NCI-H2171 treated with DMSO at 0.1 percent for 48 hours (cell line): ENCODE results near the gene NTHL1.

Experiments used
- DNase-seq: peaks from one replicate; lab custom pipeline; 2025; lab: John Stamatoyannopoulos, UW

The NTHL1 gene

DNA sequence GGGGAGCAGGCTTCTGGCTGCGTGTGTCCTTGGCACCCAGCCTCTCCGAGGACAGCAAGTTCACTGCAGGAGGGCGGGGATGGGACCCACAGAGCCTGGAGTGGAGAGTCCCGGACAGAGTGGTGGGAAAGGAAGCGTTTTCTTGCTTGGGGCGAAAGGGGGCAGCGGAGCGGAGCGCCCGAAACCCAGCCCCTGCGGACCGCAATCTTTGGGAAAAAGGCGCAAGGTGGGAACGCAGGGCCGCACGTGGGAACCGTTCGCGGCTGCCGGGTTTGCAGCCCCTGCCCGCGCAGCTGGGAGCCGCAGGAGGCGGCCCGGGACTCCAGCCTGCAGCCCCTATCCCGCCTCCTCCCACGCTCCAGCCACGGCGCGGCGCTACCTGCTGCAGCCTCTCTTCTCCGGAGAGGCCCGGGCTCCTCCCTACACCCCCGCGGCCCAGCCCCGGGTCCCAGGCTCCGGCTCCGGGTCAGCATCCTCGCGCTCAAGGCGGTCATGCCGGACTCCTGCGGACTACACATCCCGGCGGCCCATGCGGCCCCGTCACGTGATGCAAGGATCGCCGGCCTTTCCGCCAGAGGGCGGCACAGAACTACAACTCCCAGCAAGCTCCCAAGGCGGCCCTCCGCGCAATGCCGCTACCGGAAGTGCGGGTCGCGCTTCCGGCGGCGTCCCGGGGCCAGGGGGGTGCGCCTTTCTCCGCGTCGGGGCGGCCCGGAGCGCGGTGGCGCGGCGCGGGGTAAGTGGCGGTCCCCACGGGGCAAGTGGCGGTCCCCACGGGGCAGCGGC lies at the start of gene NTHL1, which contains the start of gene TSC2:
NTHL1 (minus strand) TSS at position 505 of the 786 bp plus-strand sequence; CDS start at position 494, 11 bp downstream.
TSC2 (plus strand) TSS at position 656 of the 786 bp plus-strand sequence. CDS start 631 bp downstream, outside the sequence.
- DNase-seq, result peak; percentile 94

DNA sequence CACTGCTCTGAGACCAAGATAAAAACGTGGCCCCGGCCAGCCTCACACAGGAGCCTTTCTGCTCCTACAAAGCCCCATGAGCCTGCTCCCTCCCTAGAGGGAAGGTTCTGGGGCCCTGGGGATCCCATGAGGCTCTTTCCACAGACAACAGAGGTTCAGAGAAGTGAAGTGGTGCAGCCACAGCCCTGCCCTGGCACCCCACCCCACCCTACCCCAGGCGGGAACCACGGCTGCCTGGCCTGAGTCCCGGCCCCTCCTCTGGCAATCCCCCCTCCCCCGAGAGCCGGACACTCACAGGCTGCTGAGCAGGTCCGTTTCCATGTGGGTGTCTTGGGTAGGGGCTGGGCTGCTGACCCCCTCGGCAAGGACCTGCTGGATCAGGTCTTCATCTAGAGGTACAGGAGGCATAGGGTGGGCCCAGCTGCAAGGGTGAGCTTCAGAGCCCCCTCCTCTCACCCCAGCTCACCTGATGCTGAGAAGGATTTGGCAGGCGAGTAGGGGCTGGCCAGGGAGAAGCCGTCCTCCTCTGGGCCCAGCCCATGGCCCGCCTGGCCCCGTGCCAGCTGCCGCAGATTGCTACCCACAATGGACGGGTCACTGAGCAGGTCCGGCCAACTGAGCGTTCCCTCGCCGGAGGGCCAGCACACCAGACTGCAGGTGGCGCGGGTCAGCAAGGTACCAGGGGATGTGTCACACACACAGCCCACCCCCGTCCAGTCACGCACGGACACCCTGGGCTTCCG lies 49.4 kb upstream of the NTHL1 start:
- DNase-seq, result no peak

DNA sequence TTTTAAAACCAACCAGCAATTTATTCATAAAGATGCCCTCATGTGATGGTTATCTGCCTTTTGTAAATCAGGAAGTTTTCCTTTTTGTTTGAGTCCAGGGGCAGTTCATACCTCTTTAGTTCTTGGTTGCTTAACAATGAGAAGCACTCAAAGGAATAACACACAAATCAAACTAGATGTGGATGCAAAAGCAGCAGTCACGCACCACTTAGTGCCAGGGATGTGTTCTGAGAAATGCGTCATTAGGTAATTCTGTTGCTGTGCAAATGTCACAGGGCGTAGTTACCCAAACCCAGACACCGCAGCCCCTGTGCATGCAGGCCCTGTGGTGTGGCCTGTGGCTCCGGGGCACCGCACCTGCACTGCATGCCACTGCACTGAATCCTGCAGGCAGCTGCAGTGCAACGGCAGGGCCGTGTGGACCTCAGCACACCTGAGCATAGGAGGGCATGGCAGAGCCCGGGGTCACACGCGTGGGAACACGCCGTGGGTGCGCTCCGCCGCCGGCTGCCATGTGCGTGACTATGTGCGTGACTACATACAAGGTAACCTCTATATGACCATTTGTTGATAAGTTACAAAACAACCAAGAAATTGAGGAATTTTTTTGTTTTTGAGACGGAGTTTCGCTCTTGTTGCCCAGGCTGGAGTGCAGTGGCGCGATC lies 48.4 kb upstream of the NTHL1 start:
- DNase-seq, result no peak

DNA sequence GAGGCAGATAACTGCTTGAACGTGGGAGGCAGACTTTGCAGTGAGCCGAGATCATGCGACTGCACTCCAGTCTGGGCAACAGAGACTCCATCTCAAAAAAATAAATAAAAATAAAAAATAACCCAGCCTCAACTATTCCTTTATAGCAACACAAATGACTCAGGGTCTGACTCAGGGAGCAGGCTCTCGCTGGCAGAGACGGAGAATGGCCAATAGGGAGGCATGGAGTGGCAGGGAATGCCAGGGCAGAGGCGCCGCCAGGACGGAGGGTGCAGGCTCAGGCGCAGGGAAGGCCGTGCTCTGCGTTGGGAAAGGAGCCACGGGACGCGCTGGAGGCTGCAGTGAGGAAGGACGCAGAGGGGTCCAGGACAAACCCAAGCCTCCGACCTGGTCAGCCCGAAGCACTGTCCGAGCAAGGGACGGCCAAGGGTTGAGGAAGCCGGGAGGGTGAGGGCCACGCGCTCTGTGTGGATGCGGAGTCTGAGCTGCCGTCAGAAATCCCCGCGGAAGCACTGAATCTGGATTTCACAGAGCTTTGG lies 47.8 kb upstream of the NTHL1 start:
- no peak for DNase-seq

DNA sequence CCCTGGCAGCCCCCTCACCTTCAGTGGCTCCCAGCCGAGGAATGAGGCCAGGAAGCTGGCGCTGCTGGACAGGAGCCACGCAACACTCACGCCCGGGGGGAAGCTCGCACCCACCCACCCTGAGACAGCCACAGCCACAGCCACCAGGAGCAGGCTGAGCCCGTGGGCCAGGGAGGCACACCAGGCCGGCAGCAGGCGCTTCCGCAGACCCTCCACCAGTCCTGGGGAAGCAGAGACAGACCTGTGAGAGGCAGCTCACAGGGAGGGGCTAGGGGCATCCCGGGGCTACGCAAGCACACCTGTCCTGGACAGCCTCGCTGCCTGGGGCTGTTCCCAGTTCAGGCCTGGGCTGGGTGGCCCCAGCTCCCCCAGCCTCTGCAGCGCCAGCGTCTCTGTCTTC lies 46.2 kb upstream of the NTHL1 start:
- DNase-seq, result no peak

DNA sequence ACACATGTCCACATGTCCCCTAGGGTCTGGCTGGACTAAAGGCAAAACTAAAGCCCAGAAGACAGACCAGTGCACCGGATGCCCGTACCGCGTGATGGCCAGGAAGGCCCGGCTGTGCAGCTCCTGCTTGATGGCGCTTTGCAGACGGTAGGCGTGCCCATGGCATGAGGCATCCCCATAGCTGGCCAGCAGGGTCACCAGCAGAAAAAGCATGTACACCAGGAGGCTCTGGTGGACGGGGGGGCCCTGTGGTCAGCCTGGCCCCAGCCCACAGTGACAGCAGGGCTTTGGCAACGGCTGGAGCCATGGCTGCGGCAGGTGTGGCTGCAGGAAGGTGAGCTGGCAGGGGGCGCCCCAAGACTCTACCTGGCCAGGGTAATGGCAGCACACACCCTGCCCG lies 45.2 kb upstream of the NTHL1 start:
- DNase-seq, result no peak

DNA sequence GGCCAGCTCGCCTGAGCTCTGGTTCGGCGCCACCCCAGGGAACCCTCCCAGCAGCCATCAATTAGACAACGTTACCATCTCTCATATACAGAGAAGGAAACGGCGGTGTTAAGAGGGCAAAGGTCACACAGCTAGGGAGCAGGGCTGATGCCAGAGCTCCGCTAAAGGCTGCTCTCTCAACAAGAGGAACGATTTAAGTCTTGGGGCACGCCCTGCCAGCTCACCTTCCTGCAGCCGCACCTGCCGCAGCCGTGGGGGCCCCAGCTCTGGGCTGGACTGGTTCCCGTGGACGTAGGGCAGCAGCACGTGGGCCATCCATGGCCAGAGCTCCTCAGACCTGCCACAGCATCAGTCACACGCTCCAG lies 44.6 kb upstream of the NTHL1 start:
- DNase-seq, result no peak

DNA sequence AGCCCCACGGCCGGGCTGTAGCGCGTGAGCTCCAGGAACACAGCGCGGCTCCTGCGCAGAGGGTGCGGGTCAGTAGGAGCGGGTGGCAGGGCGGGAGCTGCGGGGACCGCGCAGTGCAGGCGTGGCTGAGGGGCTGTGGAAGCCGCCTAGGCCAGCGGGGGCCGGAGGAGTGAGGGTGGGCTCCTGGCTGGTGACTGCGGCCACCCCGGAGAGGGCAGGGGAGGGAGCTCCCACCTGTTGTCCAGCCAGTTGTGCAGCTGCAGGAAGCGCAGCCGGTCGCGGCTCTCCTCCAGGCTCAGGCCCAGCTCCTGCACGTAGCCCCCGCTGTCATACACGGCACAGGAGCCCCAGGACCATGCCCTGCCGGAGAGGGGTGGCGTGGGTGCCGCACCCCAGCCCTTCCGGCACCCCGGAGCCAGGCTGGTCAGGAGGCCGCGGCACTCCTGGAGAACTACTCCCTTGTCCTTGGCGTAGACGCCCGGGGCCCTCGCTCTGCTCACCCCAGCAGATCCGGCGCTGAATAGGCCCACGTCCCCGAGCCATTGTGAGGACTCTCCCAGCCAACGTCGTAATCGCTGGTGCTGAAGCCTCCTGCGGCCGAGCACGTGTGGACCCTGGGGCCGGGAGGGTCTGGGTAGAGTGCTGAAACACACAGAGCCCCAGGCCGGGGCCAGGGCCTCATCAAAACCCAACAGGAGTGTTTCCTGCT lies 44.1 kb upstream of the NTHL1 start:
- DNase-seq, result no peak

DNA sequence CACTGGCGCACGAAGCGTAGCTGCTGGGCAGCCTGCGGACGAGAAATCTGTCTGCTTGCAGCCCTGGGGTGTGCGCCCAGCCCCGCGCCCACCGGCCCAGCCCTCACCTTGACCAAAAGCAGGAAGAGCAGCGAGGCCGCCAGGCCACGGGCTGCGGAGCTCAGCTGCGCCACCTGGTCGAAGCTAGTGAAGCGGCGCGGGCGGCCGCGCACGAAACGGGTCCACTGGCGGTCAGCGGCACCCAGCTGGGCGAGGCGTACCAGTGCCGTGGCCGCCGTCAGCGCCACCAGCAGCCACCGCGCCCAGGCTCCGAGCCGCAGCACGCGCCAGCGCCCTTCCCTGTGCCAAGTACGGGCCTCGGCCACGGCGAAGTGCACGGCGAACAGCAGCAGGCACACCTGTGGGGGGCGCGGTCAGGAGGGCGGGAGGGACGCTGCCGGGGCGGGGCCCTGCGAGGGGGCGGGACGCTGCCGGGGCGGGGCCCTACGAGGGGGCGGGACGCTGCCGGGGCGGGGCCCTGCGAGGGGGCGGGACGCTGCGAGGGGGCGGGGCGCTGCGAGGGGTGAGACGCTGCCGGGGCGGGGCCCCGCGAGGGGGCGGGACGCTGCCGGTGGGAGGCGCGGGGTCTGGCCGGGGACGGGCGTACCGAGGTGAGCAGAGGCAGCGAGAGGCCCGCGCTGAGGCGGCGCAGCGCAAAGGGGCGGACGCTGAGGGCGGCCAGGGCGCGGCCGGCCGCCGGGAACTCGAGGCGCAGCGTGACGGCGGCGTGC lies 43.3 kb upstream of the NTHL1 start:
- DNase-seq, result no peak

DNA sequence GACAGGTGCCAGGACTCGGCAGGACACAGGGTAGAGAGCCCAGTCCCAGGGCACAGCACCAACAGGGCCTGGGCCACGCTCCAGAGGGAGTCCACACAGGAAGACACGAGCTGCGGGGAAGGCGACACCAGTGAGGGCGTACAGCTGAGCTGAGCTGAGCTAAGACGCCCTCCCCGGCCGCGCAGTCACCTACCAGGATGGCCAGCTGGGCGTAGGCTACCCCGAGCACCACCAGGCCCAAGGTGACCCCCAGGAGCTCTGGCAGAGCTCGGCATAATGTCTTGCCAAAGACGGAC lies 42.8 kb upstream of the NTHL1 start:
- DNase-seq, result no peak

DNA sequence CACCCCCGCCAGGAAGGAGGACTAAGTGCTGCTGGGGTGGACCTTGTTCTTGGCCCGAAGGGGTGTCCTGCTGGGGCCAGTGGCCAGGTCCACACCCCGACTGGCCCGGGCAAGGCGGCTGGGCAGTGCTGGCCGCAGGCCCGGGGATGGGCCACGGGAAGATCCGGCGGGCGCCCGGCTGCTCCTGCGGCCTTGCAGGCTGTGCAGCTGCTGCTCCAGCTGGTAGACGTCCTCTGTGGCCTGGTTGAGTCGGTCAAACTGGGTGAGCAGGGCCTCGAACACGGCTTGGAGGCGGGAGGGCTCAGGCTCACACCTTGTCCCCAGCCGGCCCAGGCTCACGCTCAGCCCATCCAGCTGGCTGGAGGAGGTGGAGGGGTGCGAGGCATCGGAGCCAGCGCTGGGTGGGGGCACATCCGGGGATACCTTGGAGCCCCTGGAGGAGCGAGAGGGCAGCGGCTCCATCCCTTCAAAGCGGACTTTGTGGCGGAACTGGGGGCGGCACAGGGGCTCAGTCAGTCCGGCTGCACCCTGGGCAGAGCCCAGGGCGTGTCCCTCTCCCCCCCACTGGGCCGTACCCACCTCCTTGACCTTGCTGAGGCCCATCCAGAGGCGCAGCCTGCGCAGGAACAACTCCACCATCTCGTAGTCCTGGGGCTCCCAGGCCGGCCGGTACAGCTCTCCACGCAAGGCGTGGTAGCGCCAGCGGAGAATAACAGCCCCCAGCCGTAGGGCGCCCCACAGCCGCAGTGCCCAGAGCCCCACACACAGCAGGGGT lies 42.3 kb upstream of the NTHL1 start:
- no peak for DNase-seq

DNA sequence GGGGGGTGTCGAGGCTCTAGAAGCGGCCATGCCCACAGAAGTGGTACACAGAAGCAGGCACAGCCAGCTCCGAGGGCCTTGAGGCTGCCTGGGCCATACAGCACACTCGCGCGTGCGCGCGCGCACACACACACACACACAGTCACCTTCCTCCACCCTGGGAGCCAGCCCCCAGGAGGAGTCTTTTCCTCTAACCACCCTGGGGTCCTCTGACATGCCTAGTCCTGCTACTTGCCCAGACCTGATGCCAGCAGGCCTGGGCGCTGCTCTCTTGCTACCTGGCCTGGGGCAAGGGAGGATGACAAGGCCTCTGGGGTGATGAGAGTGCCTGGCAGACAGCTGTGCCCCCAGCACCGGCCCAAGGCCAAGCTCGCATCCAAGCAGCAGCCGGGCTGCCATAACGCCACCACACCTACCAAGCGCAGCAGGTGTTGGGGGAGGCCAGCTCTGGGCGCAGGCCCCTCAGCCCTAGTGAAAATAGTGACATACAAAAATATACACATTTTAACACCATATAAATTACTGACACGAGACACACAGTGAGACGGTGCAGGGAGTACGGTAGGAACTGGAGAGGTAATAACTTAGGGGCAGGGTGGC lies 41.2 kb upstream of the NTHL1 start:
- DNase-seq, result peak; percentile 68

DNA sequence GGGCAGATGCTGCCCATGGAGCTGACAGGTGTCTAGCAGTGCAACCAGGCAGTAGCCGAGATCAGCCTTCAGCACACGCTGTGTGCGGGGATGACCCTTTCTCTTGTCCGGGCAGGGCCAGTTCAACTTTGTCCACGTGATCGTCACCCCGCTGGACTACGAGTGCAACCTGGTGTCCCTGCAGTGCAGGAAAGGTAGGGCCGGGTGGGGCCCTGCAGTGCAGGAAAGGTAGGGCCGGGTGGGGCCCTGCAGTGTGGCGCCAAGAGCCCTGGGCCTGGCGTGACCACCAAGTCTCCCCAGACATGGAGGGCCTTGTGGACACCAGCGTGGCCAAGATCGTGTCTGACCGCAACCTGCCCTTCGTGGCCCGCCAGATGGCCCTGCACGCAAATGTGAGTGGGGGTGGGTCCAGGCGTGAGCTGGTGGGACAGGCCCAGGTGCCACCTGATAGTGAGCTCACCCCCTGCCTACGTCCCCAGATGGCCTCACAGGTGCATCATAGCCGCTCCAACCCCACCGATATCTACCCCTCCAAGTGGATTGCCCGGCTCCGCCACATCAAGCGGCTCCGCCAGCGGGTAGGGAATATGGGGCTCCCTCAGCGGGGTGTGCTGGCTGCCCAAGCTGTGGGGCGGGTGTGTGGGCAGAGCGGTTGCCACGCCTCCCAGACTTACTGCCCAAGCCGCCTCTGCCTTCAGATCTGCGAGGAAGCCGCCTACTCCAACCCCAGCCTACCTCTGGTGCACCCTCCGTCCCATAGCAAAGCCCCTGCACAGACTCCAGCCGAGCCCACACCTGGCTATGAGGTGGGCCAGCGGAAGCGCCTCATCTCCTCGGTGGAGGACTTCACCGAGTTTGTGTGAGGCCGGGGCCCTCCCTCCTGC lies 40.4 kb upstream of the NTHL1 start:
- no peak for DNase-seq

DNA sequence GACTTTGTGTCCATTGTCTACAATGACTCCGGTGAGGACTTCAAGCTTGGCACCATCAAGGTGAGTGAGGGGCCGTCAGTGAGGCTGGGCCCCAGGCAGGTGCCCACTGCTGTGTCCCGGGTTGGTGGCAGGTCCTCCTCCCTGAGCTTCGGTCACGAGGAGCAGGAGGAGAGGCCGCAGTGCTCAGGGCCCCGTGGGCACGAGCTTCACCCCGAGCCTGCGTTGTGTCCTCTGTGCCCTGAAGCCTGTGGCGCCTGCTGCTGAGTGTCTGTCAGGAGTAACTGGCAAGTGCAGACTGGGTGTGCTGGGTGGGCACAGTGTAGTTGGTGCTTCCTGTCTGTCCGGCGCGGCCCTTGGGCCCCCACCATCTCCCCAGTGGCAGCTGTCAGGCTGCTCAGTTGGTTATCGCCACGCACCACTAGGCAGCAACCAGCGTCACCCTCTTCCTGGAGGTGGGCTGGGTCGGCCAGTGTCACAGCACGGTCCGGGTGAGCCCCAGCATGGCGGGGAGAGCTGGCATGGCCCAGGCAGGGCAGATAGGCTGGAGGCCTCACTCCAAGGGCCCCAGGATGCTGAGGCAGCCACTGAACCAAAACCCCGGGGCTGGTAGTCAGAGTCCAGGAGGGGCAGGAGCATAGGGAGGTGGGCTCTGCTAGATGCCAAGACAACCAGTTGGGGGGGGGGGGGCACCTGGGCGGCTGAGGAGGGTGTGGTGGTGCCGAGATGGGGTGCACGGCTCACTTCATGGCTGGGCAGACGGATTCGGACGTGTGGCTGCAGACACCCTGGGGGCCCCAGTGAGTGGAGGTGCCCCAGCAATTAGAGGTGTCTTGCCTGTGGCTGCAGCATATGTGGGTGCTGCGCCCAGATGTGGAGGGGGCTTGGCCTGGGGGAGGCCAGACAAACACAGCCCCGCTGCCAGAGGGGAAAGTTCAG lies 39.4 kb upstream of the NTHL1 start:
- no peak for DNase-seq

DNA sequence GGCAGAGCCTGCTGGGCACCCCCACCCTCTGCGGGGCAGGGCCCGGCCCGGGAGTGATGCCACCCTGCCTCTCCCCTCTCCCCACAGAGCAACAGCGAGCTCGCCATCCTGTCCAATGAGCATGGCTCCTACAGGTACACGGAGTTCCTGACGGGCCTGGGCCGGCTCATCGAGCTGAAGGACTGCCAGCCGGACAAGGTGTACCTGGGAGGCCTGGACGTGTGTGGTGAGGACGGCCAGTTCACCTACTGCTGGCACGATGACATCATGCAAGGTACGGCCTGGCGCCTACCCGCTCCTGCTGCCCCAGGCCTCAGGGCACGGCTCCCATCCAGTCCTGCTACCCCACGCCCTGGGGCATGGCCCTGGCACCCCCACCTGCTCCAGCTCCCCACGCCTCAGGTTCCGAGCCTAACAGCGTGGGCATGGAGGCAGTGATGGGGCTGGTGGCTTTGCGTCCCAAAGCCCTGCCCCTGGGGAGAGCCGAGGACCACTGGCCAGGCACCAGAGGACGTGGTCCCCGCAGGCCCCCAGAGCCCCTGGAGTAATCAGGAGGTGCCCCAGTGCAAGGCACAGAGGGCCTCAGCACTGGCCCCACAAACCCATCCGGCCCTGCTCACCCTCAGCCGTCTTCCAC lies 38.6 kb upstream of the NTHL1 start:
- DNase-seq, result no peak

DNA sequence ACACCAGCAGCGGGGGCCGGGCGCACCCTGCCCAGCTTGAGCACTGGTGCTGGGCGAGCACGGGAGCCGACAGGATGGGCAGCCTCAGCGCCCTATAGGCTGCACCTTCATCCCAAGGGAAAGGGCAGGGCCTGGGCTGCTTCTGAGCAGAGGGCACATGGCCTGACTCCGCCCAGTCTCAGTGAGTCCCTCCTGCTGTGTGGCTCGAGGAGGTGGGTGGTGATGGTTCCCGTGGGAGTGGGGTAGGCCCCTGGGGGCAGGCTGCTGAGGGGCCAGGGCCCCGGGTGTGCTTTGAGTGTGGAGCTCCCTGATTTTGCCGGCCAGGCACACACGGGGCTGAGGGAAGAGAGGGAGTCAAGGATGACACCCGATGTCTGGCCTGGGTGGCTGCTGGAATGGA lies 38.0 kb upstream of the NTHL1 start:
- peak; percentile 7 for DNase-seq

DNA sequence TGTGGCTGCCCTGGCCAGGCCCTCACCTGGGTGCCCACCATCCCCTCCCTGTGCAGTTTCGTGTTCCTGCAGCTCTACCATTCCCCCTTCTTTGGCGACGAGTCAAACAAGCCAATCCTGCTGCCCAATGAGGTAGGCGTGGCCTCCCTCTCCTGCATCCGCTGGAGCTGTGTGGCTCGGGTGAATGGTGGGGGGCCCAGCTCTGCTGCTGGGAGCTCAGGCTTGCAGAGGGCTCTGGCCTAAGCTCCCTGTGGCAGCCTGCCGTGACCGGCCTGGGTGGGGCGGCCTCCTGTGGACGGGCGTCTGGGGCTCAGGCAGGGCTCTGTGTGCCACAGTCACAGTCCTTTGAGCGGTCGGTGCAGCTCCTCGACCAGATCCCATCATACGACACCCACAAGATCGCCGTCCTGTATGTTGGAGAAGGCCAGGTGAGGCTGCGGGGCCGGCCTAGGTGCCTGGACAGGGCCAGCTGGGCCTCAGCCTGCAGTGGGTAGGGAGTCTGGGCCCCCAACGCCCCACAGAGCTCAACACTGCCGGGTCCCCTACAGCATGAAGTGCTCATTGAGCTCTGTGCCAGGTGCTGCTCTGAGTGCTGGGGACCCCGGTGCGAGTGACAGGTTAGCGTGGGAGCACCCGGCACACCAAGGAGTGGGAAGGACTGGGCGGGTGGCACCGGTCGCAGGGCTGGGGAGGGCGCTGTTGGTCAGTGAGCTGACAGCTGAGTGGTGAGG lies 37.4 kb upstream of the NTHL1 start:
- DNase-seq, result no peak
